GM15510 (cell line): ENCODE measurements around the gene RPA1.

Source experiments
- POLR2A ChIP-seq: IDR thresholded peaks from 3 replicates; pipeline ENCODE4 v1.6.1; 2011; ENCODE audit warnings: borderline replicate concordance; ENCODE audit not compliant: insufficient read length; ENCODE audit errors: extremely low read depth

Gene RPA1

GRCh38 chr17:1937461-1937860, 107.7 kb downstream of the RPA1 start:
- no peak for TF ChIP-seq POLR2A

- no peak for TF ChIP-seq POLR2A
Observed at GRCh38 chr17:1939981-1940809, 110.4 kb downstream of the RPA1 start.

- no peak for TF ChIP-seq POLR2A
Observed at GRCh38 chr17:1940810-1941185, 111.0 kb downstream of the RPA1 start.

- TF ChIP-seq POLR2A = no peak
Observed at GRCh38 chr17:1941272-1942065, 111.7 kb downstream of the RPA1 start.

- no peak for TF ChIP-seq POLR2A
Observed at GRCh38 chr17:1942066-1942365, 112.2 kb downstream of the RPA1 start.

GRCh38 chr17:1942666-1943435, 113.0 kb downstream of the RPA1 start:
- TF ChIP-seq POLR2A = no peak

GRCh38 chr17:1943436-1943831, 113.6 kb downstream of the RPA1 start:
- TF ChIP-seq POLR2A = no peak

GRCh38 chr17:1945621-1946020, 115.8 kb downstream of the RPA1 start:
- no peak for TF ChIP-seq POLR2A

GRCh38 chr17:1946021-1946932, 116.5 kb downstream of the RPA1 start:
- TF ChIP-seq POLR2A = no peak

- TF ChIP-seq POLR2A = no peak
Observed at GRCh38 chr17:1947229-1947742, 117.5 kb downstream of the RPA1 start.

GRCh38 chr17:1947743-1948516, 118.1 kb downstream of the RPA1 start:
- TF ChIP-seq POLR2A = no peak

GRCh38 chr17:1948517-1948825, 118.7 kb downstream of the RPA1 start:
- TF ChIP-seq POLR2A = no peak
